Measurements from ENCODE around the gene BIN2.

BIN2 gene

DNA sequence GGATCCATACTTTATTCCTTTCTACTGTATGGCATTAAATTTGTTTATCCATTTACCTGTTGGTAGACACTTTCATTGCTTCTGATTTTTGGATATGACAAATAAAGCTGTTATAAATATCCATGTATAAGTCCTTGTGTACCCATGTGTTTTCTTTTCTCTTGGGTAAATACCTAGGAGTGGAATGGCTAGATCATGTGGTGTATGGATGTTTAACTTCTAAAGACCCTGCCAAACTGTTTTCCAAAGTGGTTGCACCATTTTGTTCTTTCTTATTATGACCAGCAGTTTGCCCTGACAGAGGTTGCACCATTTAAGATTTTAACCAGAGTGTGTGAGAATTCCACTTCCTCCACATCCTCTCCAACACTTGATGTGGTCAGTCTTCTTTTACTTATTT is 91.3 kb downstream of the BIN2 start:
- Mint-ChIP-seq H3K9me3 (no peaks in the 10 kb centered on the region), H3K4me1 (peaks cover 1% of the 10 kb centered on the region), H3K36me3 (no peaks in the 10 kb centered on the region), H3K27ac (no peak overlapping the region), H3K27me3 (no peaks in the 10 kb centered on the region), H3K4me3 (no peak overlapping the region)
- ATAC-seq: no peak

Data from stimulated activated memory B cell treated with anti-CD40 and anti-IgM and Interleukin-4, amounts not matched to agents 10 μg/mL and 1 μg/mL and 100 μg/mL, for 72 hours (primary cell).